CD4-positive, alpha-beta T cell treated with Interferon gamma for 1 hour (primary cell): ENCODE data around the gene OASL.

ENCODE experiments used
- DNase-seq: peaks from one replicate; pipeline ENCODE4 v3.0.0-alpha.2; 2020

Gene OASL

GRCh38 chr12:121013715-121014114 is 25.3 kb downstream of the OASL start:
- DNase-seq, result no peak

- DNase-seq, result no peak
Measured at GRCh38 chr12:121011820-121012219, 27.2 kb downstream of the OASL start.

- DNase-seq, result no peak
Measured at GRCh38 chr12:121010860-121011259, 28.2 kb downstream of the OASL start.

DNA sequence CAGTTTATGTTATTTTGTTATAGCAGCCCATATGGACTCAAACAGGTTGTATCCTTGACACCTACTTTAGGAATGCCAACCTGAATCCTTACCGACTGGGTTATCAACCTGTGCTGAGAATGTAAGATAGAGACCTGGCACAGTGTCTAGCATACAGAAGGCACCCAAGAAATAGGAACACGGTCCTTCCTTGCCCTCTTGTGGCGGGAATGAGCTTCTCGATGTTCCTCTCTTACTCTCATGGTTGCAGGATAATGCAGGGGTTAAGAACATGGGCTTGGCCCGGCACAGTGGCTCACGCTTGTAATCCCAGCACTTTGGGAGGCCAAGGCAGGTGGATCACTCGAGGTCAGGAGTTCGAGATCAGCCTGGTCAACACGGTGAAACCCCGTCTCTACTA is 29.3 kb downstream of the OASL start:
- no peak for DNase-seq

DNA sequence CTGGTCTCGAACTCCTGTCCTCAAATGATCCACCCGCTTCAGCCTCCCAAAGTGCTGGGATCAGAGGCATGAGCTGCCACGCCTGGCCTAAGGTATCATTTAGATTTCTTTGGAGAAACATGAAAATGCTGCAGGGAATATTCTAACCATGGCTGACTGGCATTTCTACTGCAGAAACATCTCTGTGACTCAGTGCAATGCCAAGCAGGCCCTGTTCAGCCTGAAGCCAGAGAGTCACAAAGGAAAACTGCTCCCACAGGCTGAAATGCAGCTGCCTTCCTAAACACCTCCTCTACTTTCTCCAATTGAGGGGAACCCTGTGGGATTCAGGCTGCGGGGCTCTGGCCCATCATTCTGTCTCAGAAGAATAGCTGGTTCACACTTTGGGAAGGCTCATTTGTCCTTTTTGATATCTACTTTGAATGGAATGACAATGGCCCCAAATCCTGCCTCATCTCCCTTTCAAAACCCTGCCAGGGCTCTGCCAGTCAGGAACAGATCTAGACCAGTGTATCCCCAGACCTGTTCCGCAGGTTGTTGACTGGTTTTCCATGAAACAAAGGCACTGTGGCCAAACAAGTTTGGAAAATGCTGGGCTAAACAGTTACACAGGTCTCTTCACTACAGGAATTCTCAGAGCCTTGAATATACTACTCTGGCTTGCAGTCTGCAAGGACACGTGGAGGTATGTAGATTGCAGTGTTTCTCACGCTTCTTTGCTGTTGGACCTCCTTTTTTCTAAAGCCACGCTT is 30.5 kb downstream of the OASL start:
- no peak for DNase-seq

DNA sequence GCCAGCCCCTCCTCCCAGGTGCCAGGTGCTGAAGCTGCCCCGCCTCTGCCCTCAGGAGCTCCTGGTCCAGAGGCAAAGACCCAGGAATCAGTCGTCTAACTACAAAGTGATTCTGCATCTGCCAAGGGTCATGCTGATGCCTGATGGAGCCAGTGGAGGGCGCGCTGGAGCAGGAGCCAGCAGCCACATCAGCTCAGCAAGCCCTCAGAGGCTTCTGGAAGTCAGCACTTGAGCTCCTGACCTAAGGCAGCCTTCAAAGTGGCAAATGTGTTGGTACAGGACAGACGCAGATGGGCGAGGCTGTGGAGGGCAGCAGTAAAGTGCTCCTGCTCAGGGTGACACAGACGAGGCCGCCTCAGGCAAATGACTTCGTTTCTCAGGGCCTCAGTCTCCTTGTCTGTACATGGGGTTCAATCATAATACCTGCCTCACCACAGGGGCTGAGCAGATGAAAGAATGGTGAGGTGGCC is 33.7 kb downstream of the OASL start:
- peak; percentile 41 for DNase-seq

GRCh38 chr12:121004253-121004815 is 34.7 kb downstream of the OASL start:
- DNase-seq, result no peak

- no peak for DNase-seq
Measured at GRCh38 chr12:121003650-121004049, 35.4 kb downstream of the OASL start.

- DNase-seq, result no peak
Measured at GRCh38 chr12:121001841-121002483, 37.1 kb downstream of the OASL start.

DNA sequence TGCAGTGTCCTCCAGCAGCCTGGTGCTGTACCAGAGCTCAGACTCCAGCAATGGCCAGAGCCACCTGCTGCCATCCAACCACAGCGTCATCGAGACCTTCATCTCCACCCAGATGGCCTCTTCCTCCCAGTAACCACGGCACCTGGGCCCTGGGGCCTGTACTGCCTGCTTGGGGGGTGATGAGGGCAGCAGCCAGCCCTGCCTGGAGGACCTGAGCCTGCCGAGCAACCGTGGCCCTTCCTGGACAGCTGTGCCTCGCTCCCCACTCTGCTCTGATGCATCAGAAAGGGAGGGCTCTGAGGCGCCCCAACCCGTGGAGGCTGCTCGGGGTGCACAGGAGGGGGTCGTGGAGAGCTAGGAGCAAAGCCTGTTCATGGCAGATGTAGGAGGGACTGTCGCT is 38.0 kb downstream of the OASL start:
- no peak for DNase-seq

GRCh38 chr12:121000530-121000929 is 38.5 kb downstream of the OASL start:
- no peak for DNase-seq

GRCh38 chr12:120999191-121000120 is 39.6 kb downstream of the OASL start:
- no peak for DNase-seq

DNA sequence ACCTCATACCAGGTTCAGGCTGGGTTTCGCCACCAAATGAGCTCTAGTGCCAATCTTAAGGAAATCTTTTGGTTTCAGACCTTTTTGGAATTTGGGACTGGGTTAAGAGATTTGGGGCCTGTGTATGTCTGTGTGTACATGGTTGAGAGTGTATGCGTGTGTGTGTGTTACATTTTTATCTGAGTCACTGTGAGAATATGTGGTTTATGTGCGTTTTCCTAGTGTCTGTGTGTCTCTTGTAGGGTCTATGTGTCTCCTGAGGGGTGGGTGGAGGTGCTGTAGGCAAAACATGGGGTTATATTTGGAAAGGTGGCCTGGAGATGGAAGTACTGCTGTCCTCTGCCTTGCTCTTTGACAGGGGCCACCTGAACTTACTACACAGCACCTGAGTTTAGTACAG is 40.6 kb downstream of the OASL start:
- no peak for DNase-seq

GRCh38 chr12:120997448-120997847 is 41.6 kb downstream of the OASL start:
- no peak for DNase-seq

GRCh38 chr12:120996133-120996746 is 42.8 kb downstream of the OASL start:
- no peak for DNase-seq

- no peak for DNase-seq
Measured at GRCh38 chr12:120994589-120995337, 44.3 kb downstream of the OASL start.

DNA sequence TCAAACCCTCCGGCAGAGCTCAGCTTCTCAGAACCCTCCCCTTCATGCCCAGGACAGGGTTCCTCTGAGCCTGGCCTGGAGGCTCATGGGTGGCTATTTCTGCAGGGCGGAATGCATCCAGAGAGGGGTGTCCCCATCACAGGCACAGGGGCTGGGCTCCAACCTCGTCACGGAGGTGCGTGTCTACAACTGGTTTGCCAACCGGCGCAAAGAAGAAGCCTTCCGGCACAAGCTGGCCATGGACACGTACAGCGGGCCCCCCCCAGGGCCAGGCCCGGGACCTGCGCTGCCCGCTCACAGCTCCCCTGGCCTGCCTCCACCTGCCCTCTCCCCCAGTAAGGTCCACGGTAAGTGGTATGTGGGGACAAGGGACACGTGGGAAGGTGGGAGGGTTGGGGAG is 45.0 kb downstream of the OASL start:
- no peak for DNase-seq

- no peak for DNase-seq
Measured at GRCh38 chr12:120993496-120993895, 45.5 kb downstream of the OASL start.

- DNase-seq, result no peak
Measured at GRCh38 chr12:120992989-120993388, 46.1 kb downstream of the OASL start.

GRCh38 chr12:120991965-120992364 is 47.1 kb downstream of the OASL start:
- no peak for DNase-seq

GRCh38 chr12:120990487-120991055 is 48.5 kb downstream of the OASL start:
- DNase-seq, result no peak

GRCh38 chr12:120989687-120990086 is 49.4 kb downstream of the OASL start:
- DNase-seq, result no peak
